Measurements from ENCODE around the gene C9orf72.

The C9orf72 gene

DNA sequence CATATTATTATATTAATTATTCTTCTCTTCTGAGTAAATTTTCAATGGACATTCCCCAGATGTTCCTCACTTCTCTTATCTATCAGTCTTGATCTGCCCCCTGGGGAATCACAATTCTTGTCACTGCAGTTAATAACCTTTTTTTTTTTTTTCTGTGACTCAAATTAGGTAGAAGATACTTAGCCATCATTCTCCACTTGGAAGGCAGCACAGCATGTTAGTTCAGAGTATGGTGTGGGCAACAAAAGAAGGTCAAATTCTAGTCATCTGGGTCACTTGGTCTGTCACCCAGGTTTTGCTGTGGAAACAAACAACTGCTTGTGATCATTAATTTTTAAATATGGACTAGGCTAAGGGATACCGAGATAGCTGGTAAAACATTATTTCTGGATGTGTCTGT is 35.5 kb downstream of the C9orf72 start:
- DNase-seq: no peak

DNA sequence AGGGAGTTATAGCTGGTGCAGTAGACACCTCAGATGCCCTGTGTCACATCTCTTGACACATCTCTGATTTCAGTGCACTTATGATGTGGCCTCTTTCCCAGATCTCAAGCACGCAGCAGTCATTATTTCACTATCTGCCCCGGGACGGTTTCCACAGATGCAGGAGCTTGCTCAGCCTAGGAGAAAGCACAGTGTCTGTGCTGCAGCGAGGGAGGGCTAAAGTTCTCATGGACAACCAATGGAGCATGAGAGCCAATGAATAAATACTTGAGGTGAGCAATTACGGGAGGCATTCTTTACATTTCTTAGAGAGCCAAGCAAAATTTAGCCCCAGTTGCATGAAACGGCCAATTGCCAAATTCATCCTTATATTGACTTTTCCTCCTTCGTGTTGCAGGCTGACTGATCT is 36.2 kb downstream of the C9orf72 start:
- no peak for DNase-seq

- no peak for DNase-seq
Measured at GRCh38 chr9:27536168-27536567, 37.1 kb downstream of the C9orf72 start.

DNA sequence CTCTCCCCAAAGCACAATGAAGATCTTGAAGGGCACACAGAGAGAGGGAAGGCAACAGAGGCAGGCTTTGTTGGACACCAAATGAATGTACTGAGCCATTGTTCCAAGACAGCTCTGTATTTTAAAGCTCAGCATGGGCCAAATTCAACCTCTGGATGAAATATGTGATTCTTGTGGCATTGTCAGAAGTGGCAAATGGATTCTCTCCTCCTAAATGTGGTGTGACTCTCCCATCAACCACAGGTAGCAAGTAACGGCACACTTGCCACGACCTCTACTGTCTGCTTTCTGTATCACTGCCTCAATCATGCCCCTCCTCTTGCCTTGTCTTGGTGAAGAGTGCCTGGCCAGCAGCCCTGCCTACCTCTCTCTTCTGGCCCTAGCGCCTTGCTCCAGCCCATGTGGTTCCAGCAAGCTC is 37.6 kb downstream of the C9orf72 start:
- DNase-seq: no peak

DNA sequence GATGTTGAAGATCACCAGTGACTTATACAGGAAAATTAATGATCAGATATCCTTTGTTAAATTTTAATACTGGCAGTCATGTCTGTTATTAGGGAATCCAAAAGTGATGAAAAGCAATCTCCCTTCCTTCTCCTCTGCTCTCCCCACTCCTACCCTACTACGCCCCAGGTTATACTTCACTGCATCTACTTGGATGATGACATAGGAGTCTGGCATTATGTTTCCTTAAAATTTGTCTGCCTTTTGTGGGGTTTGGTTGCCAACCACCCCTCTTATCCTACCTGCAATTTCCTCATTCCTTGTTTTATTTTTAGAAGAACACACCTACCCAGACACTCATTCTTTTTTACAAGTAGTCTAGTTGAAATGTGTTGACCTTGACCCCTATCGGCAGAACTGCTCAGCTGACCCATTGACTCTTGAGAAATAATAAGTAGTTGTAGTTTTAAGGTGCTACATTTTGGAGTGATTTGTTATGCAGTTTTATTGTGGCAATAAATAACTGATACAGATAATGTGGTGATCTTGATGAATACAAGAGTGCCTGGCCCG is 38.5 kb downstream of the C9orf72 start:
- no peak for DNase-seq

DNA sequence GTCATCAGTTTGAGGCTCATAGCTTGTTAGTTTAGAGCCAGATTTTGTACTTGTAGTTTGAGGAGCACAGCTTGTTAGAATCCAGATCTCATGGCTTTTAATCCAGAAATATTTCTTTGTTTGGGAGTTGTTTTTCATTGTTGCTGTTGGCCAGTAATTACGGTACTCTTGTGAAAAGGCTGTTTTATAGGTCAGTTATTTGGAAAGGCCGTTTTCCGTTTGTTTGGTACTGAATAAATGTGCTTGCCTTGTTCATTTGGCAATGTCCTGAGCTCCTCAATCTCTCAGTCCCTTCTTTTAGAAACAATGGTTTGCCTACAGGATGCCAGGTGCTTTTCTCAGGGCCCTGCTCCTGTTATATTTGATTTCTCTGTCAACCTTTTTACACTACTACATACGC is 39.1 kb downstream of the C9orf72 start:
- DNase-seq: no peak

DNA sequence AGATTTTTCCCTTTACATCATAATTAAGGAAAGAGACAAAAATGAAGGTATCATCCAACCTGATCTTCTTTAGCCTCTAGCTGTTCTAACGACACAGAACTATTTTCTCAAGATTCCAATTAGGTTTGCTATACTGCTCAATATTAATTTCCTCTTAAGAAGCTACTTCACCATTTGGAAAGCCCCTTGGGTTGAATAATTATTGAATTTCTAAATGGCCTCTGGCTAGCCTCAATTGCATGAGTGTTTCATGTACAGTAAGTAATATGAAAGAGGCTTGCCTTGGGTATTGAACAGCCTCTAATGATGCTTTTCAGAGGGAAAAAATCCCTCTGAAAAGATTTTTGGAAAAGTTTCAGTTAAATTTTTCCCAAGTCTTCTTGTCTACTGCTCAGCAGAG is 40.0 kb downstream of the C9orf72 start:
- DNase-seq: no peak

GRCh38 chr9:27532046-27532445 is 41.2 kb downstream of the C9orf72 start:
- no peak for DNase-seq

- no peak for DNase-seq
Measured at GRCh38 chr9:27530915-27531755, 42.1 kb downstream of the C9orf72 start.

DNA sequence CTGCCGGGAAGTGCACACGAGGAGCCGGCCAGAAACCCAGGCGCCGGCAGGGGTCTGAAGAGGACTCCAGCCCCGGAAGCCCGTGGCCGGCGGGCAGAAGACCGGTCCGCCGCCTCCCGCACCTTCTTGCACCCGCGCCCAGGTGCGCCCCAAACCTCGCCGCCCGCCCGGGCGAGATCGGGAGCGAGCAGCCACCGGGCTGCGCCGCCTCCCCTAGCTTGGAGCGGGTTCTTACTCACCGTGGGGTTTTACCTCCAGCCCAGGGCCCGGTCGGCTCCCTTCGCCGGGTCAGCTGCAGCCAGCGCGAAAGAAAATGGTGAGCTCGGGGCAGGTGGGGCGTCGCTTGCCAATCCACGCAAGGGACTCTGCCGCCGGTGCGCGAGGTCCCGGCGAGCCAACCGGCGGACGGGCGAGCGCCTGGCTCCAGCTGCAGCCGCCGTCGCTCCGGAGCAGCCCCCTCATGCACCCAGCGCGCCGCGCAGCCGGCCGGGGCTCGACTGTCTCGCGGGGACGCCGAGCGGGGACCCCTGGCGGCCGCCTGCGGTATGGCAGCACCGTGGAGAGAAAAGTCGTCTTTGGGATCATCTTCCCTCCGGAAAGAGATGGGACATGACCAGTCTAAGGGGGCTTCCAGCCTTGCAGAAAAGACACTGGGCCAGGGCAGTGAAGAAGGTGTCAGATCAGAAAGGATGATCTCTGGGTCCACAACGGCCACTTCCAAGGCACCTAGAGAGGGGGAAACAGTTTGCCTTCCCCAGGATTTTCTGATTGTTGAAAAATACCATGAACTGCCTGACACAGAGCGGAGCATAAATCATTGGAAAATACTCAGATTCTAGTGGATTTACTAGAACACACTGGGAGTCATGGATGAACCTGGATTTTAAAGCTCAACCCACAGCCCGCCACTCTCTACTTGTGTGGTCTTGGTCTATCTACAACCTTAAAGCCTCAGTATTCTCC is 43.7 kb downstream of the C9orf72 start, which contains the start of gene MOB3B:
MOB3B (minus strand) TSS at position 499 of the 963 bp plus-strand sequence. CDS start 74,264 bp downstream, outside the sequence.
- peak; percentile 71 to 78 for DNase-seq

DNA sequence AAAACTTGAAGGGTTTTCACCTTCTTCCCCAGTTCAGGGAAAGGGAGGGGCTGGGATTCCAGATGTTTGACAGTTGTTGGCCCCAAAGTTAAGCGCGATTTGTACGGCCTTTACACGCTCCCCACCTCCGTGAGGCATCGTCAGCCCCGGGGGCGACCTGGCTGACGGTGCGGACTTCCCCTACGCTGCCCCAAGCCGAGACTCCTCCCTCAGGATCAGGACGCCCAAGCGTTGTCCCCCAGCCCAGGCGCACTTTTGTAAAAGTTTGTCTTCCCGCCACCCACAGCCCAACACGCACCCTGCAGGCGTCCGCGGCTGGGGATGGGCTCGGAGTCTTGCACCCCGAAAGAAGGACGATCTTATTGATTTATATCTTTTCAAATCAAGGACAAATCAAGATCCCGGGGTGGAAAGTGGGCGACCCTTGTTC is 44.4 kb downstream of the C9orf72 start:
- peak; percentile 43 to 50 for DNase-seq

- DNase-seq: peak; percentile 48 to 57
Measured at GRCh38 chr9:27528076-27528885, 45.0 kb downstream of the C9orf72 start.

- DNase-seq: no peak
Measured at GRCh38 chr9:27527702-27528075, 45.6 kb downstream of the C9orf72 start.

GRCh38 chr9:27524236-27524635 is 49.0 kb downstream of the C9orf72 start, which contains the start of gene IFNK:
IFNK (plus strand) TSS chr9:27524290; CDS start chr9:27524337, 47 bp downstream.
- no peak for DNase-seq

DNA sequence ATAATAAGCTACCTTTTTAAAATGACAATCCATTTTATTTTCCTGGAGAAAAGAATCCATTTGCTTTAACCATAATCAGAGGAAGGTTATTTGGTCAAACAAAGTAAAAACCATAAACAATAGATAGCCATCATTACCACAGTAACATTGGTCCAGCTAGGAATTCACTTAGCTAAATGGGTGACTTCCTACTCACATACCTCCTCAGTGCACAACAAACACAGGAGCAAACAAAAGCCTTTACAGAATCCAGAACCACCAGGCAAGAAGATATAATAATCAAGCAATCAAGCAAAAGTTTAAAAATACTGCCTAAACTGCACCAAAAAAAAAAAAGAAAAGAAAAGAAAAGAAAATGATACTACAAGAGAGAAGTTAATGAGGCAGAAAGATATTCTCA is 50.1 kb downstream of the C9orf72 start:
- no peak for DNase-seq

DNA sequence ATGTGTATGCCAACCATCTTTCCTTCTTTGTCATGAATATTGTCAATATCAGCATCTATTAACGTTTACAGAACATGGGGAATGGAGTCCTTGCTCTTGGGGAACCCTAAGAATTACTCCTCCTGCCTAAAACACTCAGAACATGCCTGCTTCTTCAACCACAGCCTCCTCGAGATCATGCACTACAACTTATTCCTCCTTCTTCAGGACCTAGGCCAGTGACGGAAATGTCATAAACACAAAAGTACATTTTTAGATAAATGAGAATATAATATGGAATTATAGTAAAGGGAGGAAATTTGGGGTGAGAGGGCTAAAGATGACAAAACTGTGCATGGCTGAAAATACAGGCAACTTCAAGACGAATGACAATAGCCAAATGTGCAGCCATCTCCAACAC is 52.3 kb downstream of the C9orf72 start:
- DNase-seq: no peak

DNA sequence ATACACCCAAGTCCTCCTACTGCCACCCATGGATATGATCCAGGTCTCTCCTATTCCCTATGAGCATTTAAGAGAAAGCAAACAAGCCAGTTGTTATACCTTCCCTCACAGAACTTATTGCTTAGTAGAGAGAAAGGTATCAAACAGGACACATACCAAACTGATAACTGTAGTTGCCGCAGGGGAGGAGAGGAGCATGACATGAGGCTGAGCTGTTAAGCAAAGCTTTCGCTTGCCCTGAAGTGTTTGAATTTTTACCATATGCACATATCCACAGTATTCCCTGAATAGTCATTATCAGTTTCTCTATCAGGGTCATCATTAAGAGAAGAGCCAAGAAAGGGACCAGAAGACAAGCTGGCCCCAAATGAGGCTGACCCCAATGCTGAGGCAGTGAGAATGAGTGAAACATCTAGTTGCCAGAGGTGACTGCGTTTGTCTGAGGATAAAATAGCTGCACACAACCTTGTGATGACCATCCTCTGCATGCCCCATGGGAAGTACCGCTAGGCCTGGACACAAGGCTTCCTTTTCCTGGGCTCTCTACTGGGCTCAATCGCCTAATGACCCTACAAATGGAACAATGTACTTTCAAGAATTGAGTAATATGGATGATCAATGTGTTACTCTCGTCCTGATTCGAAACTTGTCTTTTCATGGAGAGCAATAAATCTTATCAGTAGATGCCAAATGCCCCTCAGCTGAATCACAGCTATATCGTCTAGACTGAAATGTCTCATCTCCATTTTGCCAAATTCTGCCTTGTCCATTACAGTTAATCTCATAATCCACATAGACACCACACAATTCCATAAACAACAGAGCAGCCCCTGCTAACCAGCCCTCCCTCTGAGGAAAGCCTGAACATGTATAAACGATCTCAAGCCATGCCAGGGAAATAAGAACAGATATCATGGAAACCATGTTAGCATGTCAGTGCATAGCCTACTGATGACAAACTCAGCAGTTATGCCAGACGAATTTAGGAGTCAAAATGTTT is 53.5 kb downstream of the C9orf72 start:
- DNase-seq: no peak

GRCh38 chr9:27518809-27519208 is 54.5 kb downstream of the C9orf72 start:
- no peak for DNase-seq

GRCh38 chr9:27518006-27518405 is 55.3 kb downstream of the C9orf72 start:
- DNase-seq: no peak

- DNase-seq: no peak
Measured at GRCh38 chr9:27514551-27514950, 58.7 kb downstream of the C9orf72 start.

- DNase-seq: no peak
Measured at GRCh38 chr9:27511771-27512170, 61.5 kb downstream of the C9orf72 start.
